Hematopoietic multipotent progenitor cell (in vitro differentiated cells): Measurements from ENCODE around the gene BICC1. TPM values are rescaled to one million over a fixed set of nuclear protein-coding genes. Genes with fewer than 3 reads are reported as not detected.

Experiments
- DNase-seq, 3 donors: peaks; one replicate each; pipeline ENCODE4 v3.0.0-alpha.2; 2011 to 2015; ENCODE audit warnings: low read depth in 2 of 3, low spot score in 2 of 3
- total RNA-seq: library from RNA; depleted of rRNA; stranded (reverse); fragments of >200 nt; gene quantifications from one replicate; pipeline ENCODE4 v1.2.3, GENCODE V29; 2012

Gene BICC1
- total RNA-seq, 1 donor = 1.3 TPM

- no peak for DNase-seq
These were observed 131.6 kb downstream of the BICC1 start for GRCh38 chr10:58644311-58644710.

GRCh38 chr10:58645416-58646146 lies 132.9 kb downstream of the BICC1 start:
- no peak for DNase-seq

- no peak for DNase-seq
These were observed 134.9 kb downstream of the BICC1 start for GRCh38 chr10:58647376-58648112.

GRCh38 chr10:58648131-58648530 lies 135.5 kb downstream of the BICC1 start:
- DNase-seq = no peak

- peak in 1 of 3 donors; percentile 44 for DNase-seq
These were observed 138.4 kb downstream of the BICC1 start for GRCh38 chr10:58651040-58651439.

GRCh38 chr10:58651742-58652141 lies 139.1 kb downstream of the BICC1 start:
- no peak for DNase-seq

- no peak for DNase-seq
These were observed 140.5 kb downstream of the BICC1 start for GRCh38 chr10:58653139-58653538.

- DNase-seq = peak in 1 of 3 donors; percentile 4
These were observed 148.0 kb downstream of the BICC1 start for GRCh38 chr10:58660575-58661255.

GRCh38 chr10:58661336-58661735 lies 148.7 kb downstream of the BICC1 start:
- no peak for DNase-seq

- DNase-seq = no peak
These were observed 149.2 kb downstream of the BICC1 start for GRCh38 chr10:58661902-58662301.

- DNase-seq = no peak
These were observed 149.6 kb downstream of the BICC1 start for GRCh38 chr10:58662314-58662713.

GRCh38 chr10:58665361-58665760 lies 152.7 kb downstream of the BICC1 start:
- no peak for DNase-seq

GRCh38 chr10:58666024-58666423 lies 153.4 kb downstream of the BICC1 start:
- peak in 1 of 3 donors; percentile 33 for DNase-seq

- DNase-seq = no peak
These were observed 155.1 kb downstream of the BICC1 start for GRCh38 chr10:58667658-58668310.

- DNase-seq = no peak
These were observed 160.2 kb downstream of the BICC1 start for GRCh38 chr10:58672845-58673244.

GRCh38 chr10:58674251-58674650 lies 161.6 kb downstream of the BICC1 start:
- no peak for DNase-seq

GRCh38 chr10:58675321-58675720 lies 162.6 kb downstream of the BICC1 start:
- DNase-seq = no peak

- DNase-seq = no peak
These were observed 178.9 kb downstream of the BICC1 start for GRCh38 chr10:58691528-58691927.

- no peak for DNase-seq
These were observed 181.2 kb downstream of the BICC1 start for GRCh38 chr10:58693919-58694318.

GRCh38 chr10:58695022-58695421 lies 182.3 kb downstream of the BICC1 start:
- DNase-seq = no peak

- DNase-seq = no peak
These were observed 184.1 kb downstream of the BICC1 start for GRCh38 chr10:58696736-58697135.
